GM19193 (cell line): ENCODE results near the gene DTNB.

Source experiments
- POLR2A ChIP-seq: IDR thresholded peaks from 4 replicates; pipeline ENCODE4 v1.6.1; 2011; ENCODE audit not compliant: insufficient read depth, insufficient read length; ENCODE audit errors: extremely low read depth

Gene DTNB

DNA sequence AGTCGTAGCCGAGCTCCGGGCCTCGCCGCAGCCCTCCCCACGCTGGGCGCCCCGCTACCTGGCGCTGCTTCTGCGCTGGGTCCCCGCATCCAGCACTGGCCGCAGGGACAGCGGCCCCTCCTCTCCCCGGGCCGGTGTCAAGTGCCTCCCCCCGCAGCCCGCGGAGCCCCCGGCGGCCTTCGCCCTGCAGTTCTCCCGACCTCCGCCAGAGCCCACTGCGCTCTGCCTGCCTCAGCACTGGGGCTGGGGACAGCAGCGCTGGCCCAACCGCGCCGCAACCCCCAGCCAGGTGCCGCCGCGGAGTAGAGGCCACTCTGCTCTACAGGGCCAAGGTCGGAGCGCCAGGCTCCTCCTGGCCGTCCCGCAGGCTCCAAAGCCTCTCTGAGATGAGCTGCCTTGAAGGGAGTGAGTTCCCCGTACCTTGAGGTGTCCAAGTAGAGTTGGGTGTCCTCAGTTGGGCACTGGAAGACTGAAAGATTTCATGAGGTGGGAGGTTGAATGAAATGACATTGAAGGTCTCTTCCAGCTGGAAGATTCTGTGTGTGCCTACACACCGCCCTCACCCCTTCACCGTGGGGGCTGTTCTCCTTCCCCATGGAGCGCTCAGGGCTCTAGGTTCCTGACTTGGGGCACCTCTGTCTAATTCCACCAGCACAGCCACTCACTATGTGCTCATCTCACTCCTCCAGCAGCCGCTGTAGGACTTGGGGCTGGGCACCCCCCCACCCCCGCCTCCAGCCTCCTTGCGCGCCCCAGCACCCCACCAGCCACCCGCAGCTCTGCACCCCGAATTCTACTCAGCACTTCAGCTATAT lies 330.8 kb downstream of the DTNB start:
- peak; percentile 37 for TF ChIP-seq POLR2A

DNA sequence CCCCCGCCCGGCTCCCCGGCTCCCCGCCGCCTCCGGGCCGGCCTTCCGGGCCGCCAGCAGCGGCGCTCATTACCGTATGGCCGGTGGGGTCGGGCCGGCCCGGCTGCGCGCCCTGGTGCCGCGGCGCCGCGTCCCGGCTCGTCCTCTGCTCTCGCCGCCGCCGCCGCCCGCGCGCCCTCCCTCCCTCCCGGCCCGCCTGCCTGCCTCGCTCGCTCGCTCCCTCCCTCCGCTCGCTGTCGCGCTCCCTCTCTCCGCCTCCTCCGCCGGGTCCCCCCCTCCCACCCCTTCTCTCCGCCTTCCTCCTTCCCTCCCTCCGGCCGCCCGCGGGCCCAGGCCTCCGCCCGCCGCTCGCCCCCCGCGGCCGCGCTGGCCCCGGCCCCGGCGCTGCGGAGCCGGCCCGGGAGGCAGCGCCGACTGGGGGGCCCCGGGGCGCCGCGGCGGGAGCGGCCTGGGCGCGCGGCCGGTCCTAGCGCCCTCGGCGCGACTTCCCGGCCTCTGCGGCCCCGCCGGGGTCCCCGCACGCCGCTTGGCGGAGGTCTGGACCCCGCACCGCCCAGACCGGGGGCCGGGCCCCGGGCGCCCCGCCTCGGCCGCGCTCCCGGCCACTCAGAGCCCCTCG lies 331.5 kb downstream of the DTNB start, which contains the start of gene DNMT3A:
Gene DNMT3A, minus strand, starts transcription at position 173 of the 619 bp plus-strand sequence. CDS start 27,941 bp downstream, outside the sequence.
- TF ChIP-seq POLR2A = no peak

DNA sequence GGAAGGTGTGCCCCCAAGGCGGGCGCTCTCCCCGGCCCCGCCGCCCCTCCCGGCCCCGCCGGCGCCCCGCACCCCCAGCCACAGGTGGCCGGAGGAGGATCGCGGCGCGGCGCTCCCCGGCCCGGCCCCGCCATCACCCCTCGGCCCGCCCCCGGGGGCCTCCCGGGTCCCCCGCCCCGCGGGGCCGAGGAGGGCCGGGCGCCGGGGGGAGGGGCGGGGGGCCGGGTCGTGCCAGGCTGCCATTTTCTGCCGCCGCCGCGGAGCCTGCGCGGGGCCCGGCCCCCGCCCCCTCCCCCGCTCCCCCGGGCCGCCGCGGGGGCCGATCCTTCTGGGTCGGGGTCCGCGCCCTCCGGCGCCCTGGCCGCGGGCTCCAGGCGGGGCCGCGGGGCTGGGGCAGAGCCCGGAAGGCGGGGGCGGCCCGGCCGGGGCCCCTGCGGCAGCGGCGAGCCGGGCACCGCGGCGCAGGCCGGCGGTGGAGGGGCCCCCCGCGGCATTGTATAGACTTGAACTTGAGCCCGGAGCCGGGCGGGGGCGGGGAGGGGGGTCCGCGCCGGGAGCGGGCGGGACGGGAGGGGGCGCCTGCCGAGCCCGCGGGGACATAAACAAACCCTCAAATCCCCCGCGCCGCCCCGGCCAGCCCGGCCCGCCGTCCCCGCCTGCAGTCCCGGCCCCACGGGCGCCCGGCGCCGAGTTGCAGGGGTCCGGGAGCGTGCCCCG lies 332.2 kb downstream of the DTNB start:
- no peak for TF ChIP-seq POLR2A

DNA sequence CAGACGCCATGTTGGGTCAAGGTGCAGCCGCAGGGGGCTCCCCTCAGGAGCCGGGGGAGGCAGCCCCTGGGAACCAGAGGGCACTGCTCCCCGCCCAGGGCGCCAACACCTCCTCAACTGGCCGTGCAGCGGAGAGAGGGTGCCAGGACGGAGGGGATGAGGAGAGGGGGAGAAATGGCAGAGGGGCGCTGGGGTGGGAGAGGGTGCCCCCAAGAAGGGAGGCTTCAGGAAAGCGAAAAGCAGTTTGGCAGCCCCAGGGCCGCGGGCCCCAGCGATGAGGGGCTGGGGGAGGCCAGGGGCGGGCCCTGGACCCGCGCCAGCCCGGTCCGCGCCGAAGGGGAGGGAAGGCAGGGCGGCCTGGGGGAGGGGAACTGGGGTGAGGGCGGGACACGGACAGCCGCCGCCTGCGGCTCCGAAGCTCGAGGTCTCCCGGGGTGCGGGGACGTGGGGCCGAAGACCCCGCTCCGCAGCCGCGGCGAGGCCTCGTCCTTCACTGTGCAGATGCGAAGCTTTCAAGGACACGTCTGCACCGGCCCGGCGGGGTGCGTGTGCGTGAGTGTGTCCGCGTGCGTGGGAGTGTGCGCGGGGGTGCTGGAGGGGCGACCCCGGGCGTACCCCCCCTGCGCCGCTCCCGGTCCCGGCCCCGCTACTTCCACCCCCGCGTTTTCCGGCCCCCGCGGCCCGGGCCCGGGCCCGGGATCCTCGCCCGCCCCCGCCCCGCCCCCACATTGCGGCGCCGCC lies 333.0 kb downstream of the DTNB start:
- no peak for TF ChIP-seq POLR2A

DNA sequence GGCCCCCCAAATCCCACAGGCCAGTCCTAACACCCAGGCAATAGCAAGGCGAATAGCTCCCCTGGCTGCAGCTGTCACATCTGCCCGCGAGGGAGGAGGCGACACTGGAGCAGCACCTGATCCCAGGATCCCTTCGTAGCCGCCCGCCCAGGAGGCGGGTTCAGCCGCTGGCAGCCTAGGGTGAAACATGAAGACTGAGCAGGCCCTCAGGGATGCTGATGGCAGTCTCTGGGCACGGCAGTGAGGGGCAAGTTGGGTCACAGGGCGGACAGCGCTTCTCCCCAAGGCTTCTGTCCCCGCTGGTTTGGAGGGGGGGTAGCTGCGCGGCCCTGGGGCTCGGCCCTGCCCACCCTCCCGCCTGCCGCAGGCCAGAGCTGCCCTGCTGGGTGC lies 333.6 kb downstream of the DTNB start:
- no peak for TF ChIP-seq POLR2A

DNA sequence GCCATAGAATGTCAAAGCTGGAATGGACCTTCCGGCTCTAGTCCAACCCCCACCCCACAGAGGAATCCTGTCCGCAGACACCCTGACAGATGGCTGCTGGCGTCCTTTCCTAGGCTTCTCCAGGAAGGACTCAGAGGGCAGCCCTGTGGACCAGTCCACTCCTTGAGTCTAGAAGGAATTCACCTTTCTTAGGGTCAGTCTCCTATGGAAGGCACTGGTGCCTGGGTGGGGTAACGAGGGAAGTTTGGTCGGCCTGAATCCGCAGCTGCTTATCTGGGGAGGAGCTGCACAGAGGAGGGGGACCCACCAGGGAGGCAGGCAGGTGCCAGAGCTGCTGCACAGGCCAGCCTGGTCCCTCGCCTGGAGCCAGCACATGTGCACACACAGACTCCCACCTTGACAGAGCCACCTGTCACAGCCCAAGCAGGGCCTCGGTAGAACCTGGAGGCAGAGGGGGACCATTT lies 334.1 kb downstream of the DTNB start:
- TF ChIP-seq POLR2A = no peak

DNA sequence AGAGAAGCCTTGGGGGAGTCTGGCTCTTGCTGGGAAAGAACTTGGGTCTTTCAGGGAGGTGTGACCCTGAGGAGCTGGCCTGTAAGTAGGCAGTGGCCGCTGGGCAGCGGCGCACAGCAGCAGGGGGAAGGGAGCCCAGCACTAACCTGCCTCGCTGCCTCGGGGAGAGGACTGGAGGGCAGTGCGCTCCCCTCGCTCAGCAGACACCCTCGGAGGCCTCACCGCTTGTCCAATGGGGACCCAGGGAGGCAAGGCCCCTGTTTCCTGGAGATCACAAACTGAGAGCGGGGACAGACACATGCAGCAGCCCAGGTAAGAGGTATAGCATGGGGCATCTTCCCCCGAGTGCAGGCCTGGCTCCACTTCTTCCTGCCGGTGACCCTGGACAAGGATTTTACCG lies 335.0 kb downstream of the DTNB start:
- no peak for TF ChIP-seq POLR2A

DNA sequence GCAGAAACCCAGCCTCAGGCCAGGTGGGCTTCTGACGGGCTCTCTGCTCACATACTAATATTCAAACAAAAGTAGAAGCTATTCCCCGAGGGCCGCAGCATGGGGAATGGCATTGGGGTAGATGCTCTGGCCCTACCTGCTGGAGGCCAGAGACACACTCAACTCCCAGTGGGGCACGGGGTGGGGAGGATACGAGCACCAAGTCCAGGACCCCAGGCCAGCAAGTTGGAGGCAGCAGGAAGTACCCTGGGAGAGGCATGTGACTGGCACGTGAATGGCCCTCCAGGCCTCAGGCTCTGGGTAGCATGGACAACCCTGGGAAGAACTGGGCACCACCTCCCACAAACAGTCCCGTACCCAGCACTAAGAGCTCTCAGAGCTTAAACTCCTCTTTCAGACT lies 335.5 kb downstream of the DTNB start:
- no peak for TF ChIP-seq POLR2A

DNA sequence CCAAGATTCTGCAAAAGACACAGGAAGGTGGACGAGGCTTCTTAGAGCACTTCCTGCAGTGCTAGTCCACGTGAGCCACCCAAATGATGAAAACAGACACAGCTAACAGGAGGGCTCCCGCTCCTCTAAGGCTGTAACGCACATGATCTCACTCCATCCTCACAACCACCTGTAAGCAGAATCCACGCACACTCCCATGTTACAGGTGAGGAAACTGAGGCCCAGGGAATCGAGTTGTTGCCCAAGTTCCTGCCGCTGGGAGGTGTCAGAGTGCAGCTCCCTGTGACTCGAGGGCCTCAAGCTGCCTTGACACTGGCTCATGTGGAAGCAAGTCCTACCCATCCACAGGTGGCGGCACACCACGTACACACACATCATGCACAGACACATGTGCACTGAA lies 336.1 kb downstream of the DTNB start:
- TF ChIP-seq POLR2A = no peak

DNA sequence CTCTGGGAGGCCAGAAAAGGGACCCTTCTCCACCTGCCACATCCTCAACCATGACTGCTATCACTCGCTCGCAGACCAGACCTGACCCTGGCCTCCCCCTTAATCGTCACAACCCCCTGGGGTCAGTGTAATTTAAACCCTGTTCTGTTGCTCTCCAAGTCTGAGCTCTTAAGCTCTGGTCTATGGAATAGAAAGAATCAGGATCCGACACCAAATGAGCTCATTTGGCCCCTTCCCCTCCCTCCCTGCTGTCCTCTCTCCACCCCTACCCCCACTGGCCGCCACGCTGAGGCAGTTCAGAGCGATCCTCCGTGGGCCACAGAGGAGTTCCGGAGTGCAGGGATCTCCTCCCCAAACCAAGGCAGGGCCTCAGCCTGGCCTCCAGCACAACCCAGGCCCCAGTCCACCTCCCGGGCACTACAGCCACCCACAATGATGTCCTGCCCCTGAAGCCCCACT lies 337.0 kb downstream of the DTNB start:
- TF ChIP-seq POLR2A = no peak

DNA sequence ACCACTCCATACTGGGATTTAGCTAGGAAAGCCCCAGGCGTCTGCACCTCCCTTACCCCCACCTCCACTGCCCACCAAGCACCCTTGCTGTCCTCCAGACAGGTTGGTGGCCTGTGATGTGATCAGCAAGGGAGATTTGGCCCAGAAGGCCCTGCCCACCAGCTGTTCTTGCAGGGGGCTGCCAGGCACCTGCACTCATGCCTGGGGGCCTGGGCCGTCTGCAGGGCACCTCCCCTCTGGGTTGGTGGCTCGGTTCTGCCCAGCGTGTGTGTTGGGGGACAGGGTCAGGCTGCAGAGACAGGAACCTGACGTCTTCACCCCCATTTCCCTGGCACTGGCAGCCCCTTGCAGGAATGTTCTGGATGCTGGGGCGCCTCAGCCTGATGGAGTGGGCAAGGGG lies 337.4 kb downstream of the DTNB start:
- no peak for TF ChIP-seq POLR2A

DNA sequence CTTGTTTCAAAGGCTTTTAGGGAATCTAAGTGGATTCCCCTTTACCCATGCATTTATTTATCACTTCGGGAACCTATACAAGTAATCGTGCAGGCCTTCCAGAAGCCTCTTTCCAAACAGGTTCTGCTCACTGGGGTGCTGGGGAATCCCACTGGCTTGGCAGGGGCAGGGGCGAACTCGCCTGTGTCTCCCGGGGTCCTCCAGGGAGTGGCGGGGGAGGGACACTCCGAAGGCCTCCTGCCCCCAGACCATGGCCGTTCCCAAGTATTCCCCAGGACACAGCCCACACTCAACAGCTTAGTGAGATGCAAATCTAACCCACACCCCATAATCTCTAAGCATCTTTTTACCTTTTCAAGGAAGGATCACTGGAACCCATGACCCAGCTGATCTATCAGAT lies 338.2 kb downstream of the DTNB start:
- no peak for TF ChIP-seq POLR2A

DNA sequence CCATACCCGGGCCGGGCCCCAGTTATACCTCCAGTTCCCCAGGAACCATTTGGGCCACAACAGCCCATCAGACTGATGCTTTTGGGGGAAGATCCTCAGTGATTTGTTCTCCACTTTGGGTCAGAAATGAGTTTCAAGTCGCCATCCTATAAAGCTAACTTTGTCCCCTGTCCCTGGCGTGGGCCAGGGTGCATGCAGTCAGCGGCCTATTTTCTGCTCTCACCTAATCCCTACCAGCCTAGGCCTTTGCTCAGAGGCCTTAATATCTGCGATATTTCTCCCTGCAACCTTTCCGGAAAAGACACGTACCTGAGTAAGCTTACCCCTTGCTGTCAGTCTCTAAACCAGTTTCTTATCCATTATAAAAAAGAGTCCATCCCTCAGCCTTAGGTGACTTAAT lies 338.9 kb downstream of the DTNB start:
- no peak for TF ChIP-seq POLR2A

DNA sequence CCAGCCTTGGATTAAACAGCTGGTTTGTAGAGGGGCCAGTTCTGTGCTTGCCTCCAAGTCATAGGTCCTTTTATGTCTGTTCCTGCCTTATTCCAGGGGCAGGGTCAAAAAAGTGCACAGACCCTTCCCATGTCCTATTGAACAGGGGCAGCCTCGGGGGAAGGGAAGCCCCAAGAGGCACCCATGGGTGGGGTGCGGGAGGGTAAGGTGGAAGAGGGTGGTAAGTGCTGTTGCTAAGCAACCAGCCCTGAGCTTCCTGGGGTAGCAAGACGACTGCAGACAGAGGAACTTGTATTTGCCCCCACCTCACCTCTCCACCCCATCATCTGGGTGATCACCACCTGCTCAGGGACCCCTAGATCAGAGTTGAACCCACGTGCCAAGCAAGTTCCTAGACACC lies 339.4 kb downstream of the DTNB start:
- no peak for TF ChIP-seq POLR2A

DNA sequence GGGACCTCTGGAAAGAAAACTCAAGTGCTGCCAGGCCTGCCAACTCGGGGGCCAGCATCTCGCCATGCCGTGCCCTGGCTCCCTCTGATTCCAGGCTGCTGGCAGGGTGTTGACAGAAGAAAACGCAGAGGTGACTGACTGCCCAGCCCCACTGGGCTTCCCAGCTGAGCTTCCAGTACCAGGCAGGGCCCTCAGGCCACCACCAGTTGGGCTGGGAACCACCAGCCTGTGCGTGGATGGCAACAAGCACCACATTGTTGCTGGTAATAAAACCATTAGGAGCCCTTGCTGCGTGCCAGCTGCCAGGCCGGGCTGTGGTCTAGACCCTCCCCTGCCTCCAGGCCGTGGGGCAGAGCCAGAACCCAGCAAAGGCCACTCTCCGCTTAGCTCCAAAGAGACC lies 340.8 kb downstream of the DTNB start:
- no peak for TF ChIP-seq POLR2A
